Measurements from ENCODE around the gene LRP8.
"Not testable (repeated sequence)": the region's sequence is repeated elsewhere in the genome, so short reads cannot be mapped to it uniquely, and the experiment has no call there.

The LRP8 gene

DNA sequence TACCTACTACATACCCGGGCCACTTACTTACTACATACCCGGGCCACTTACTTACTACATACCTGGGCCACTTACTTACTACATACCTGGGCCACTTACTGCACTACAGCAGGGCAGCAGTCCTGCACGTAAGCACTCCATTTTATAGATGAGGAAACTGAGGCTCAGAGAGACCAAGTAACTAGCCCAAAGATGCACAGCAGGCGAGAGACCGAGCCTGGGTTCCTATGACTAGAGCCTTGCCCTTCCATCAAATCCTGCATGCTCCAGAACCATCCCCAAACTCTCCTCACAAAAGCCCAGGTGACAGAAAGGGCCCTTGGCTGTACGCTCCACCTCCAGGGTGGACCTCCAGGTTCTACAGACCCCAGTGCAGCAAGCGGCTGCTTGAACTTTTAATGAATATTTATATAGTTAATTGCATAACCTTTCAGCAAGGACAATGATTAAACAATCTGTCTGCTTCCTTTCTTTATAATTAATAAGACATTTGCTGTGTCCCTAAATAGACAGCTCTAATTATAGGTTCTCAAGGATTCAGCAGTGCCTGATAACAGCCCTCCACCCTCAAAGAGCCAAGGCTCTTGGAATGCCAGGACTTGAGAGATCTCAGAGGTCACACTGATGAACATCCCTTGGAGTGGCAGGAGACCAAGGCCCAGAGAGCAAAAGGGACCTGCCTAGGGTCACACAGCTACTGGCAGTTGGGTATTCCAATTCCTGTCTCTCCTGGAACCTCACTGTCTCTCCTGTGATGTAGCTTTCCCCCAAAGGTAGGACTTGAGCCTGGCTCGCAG lies 43.4 kb downstream of the LRP8 start:
- no peaks in the 10 kb centered on the region for H3K4me1 ChIP-seq (ENCODE audit: control insufficient read depth in 1 of 2, insufficient read depth in 2 of 2, low read length in 2 of 2)
- no peaks in the 10 kb centered on the region for H3K9me3 ChIP-seq (ENCODE audit: control insufficient read depth in 1 of 2, low read length in 2 of 2)
- H3K27me3 ChIP-seq (ENCODE audit: low read depth, low read length), result no peaks in the 10 kb centered on the region
- no peak overlapping the region for H3K4me3 ChIP-seq (ENCODE audit: low read depth in 1 of 2, low read length in 2 of 2)
- no peak overlapping the region for H3K27ac ChIP-seq (ENCODE audit: low read length)
- no peaks in the 10 kb centered on the region for H3K36me3 ChIP-seq (ENCODE audit: control insufficient read depth in 1 of 2, insufficient read depth in 2 of 2, low read length in 2 of 2)

DNA sequence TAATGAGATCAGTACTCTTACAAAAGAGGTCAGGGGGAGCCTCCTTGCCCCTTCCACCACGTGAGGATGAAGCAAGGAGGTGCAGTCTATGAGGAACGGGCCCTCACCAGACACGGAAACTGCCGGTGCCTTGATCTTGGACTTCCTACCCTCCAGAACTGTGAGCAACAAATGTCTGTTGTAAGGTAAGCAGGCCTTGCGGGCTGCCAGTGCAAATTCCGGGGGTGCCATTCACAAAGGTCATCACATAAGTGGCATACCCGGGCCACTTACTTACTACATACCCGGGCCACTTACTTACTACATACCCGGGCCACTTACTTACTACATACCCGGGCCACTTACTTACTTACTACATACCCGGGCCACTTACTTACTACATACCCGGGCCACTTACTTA lies 44.7 kb downstream of the LRP8 start:
- H3K9me3 ChIP-seq (ENCODE audit: control insufficient read depth in 1 of 2, low read length in 2 of 2); H3K27ac ChIP-seq (ENCODE audit: low read length); H3K4me3 ChIP-seq (ENCODE audit: low read depth in 1 of 2, low read length in 2 of 2); H3K27me3 ChIP-seq (ENCODE audit: low read depth, low read length); H3K36me3 ChIP-seq (ENCODE audit: control insufficient read depth in 1 of 2, insufficient read depth in 2 of 2, low read length in 2 of 2); H3K4me1 ChIP-seq (ENCODE audit: control insufficient read depth in 1 of 2, insufficient read depth in 2 of 2, low read length in 2 of 2): not testable (repeated sequence)

DNA sequence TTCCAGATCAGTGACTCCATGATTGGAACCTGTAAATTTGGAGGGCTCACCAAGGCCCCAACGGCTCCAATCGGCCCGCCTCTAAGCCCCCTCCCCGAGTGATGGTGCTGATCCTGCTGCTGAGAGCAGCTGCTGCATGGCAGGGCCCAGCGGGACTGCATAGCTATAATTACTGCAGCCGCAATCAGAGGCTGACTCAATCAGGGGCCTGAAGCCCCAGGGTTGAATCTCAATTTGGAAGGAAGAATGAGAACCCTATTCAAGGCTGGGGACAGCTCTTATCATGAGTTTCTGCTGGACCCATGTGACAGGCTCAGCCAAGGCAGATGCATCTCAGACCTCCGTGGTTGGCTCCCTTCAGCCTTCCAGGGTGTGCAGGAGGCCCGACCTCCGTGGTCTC lies 46.7 kb downstream of the LRP8 start:
- Histone ChIP-seq H3K4me3 (ENCODE audit: low read depth in 1 of 2, low read length in 2 of 2) (no peak overlapping the region), H3K36me3 (ENCODE audit: control insufficient read depth in 1 of 2, insufficient read depth in 2 of 2, low read length in 2 of 2) (no peaks in the 10 kb centered on the region), H3K9me3 (ENCODE audit: control insufficient read depth in 1 of 2, low read length in 2 of 2) (no peaks in the 10 kb centered on the region)

DNA sequence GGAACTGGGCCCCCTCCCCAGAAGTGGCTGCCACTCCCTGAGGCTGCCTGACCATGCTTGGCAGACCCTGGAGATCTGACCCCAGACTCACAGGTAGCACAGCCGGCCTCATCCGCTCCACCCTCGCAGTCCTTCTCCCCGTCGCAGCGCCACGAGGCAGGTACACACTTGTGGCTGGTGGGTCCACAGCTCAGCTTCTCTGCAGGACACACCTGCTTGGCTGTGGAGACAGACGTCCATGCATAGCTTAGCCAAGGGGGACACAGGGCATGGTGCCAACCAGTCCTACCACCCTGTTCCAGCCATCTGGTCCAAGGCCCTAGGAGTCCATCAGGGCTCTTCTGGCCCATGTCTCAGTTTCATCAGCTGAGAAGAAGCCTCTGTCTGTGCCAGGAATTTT lies 47.4 kb downstream of the LRP8 start:
- H3K9me3 ChIP-seq (ENCODE audit: control insufficient read depth in 1 of 2, low read length in 2 of 2), result no peaks in the 10 kb centered on the region
- H3K36me3 ChIP-seq (ENCODE audit: control insufficient read depth in 1 of 2, insufficient read depth in 2 of 2, low read length in 2 of 2), result no peaks in the 10 kb centered on the region
- no peak overlapping the region for H3K27ac ChIP-seq (ENCODE audit: low read length)
- H3K4me1 ChIP-seq (ENCODE audit: control insufficient read depth in 1 of 2, insufficient read depth in 2 of 2, low read length in 2 of 2), result no peaks in the 10 kb centered on the region
- no peaks in the 10 kb centered on the region for H3K27me3 ChIP-seq (ENCODE audit: low read depth, low read length)
- no peak overlapping the region for H3K4me3 ChIP-seq (ENCODE audit: low read depth in 1 of 2, low read length in 2 of 2)

More for the DNA sequence above, 46.7 kb downstream of the LRP8 start:
- Histone ChIP-seq H3K27me3 (ENCODE audit: low read depth, low read length) (no peaks in the 10 kb centered on the region), H3K4me1 (ENCODE audit: control insufficient read depth in 1 of 2, insufficient read depth in 2 of 2, low read length in 2 of 2) (no peaks in the 10 kb centered on the region), H3K27ac (ENCODE audit: low read length) (no peak overlapping the region)

DNA sequence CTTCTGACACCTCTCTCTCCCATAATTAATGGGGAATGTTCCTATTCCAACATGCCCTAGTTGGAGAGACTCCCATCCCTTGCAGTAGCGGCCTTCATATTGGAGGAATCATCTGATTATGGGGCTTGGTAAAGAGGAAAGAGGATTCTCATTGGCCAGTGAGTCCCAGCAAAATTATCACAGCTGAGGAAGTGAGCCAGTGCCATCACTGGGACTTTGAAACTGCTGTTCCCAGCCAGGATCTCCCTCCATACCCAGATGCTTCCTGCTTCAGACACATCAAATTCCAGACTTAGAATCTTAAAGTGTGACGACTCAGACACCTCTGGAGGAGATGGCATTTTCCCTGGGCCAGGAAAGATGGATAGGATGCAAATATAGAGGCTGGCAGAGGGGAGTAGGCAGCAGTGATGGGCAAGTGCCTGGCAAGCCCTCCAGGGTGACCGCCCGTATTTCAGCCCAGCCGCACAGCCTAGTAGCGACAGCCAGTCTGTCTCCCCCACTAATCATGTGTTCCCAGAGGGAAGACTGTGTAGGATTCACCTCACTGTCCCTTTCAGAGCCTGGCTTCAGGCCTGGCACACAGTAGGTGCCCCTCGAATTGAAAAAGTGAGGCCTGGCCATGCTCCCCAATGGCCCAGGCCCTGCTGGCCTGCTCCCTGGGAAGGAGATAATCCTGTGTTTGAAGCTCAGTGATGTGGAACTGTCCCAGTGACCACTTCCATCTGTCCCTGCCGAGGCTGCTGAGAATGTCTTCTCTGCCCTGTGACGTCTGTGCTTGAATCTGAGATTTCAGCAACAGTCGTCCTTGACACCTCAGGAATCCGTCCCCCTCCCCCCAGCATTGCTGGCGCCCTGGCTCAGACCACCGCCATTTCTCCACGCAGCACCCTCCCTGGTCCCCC lies 48.3 kb downstream of the LRP8 start:
- no peak overlapping the region for H3K4me3 ChIP-seq (ENCODE audit: low read depth in 1 of 2, low read length in 2 of 2)
- H3K36me3 ChIP-seq (ENCODE audit: control insufficient read depth in 1 of 2, insufficient read depth in 2 of 2, low read length in 2 of 2), result no peaks in the 10 kb centered on the region
- H3K4me1 ChIP-seq (ENCODE audit: control insufficient read depth in 1 of 2, insufficient read depth in 2 of 2, low read length in 2 of 2), result no peaks in the 10 kb centered on the region
- H3K27ac ChIP-seq (ENCODE audit: low read length), result no peak overlapping the region
- no peaks in the 10 kb centered on the region for H3K27me3 ChIP-seq (ENCODE audit: low read depth, low read length)
- H3K9me3 ChIP-seq (ENCODE audit: control insufficient read depth in 1 of 2, low read length in 2 of 2), result no peaks in the 10 kb centered on the region

DNA sequence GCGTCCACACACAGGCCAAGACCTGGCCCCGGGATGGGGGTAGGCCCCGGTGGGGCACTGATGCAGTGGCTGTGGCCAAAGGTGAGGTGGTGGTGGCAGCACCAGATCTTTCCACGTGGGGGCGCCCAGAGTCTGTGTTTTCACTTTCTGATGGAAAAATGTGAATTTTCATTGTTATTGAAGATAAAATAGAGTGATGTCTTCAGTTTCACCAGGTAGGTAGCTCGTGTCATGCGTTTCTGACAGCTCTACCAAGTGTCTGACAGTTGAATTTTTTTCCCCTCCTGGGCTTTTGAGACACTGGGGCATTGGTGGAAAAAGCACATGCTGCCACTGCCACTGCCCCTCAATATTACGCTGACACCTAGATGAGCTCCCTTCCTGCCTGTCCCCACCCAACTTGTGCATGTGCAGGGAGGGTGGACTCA lies 49.6 kb downstream of the LRP8 start:
- no peak overlapping the region for H3K4me3 ChIP-seq (ENCODE audit: low read depth in 1 of 2, low read length in 2 of 2)
- H3K4me1 ChIP-seq (ENCODE audit: control insufficient read depth in 1 of 2, insufficient read depth in 2 of 2, low read length in 2 of 2), result no peaks in the 10 kb centered on the region
- H3K27ac ChIP-seq (ENCODE audit: low read length), result no peak overlapping the region
- no peaks in the 10 kb centered on the region for H3K27me3 ChIP-seq (ENCODE audit: low read depth, low read length)
- no peaks in the 10 kb centered on the region for H3K9me3 ChIP-seq (ENCODE audit: control insufficient read depth in 1 of 2, low read length in 2 of 2)
- H3K36me3 ChIP-seq (ENCODE audit: control insufficient read depth in 1 of 2, insufficient read depth in 2 of 2, low read length in 2 of 2), result no peaks in the 10 kb centered on the region

DNA sequence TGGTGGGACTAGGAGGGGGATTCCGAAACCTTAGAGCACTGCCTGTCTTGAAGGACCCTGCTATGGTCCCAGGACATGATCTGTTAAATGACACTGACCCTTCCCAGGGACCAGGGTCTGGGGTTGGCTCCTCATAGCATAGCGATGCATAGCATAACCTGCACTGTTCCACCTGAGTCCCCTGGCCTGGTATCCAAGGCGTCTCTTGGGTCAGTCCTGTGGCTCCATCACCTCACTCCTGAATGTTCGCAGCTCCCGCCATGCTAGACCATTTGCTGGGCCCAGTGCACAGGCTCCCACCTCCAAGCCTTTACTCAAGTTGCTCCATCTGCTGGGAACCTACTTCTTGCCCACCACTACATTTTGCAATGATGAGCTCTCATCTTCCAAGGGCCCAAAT lies 50.5 kb downstream of the LRP8 start:
- H3K27me3 ChIP-seq (ENCODE audit: low read depth, low read length), result no peaks in the 10 kb centered on the region
- no peaks in the 10 kb centered on the region for H3K9me3 ChIP-seq (ENCODE audit: control insufficient read depth in 1 of 2, low read length in 2 of 2)
- H3K4me3 ChIP-seq (ENCODE audit: low read depth in 1 of 2, low read length in 2 of 2), result no peak overlapping the region
- no peak overlapping the region for H3K27ac ChIP-seq (ENCODE audit: low read length)
- no peaks in the 10 kb centered on the region for H3K4me1 ChIP-seq (ENCODE audit: control insufficient read depth in 1 of 2, insufficient read depth in 2 of 2, low read length in 2 of 2)
- no peaks in the 10 kb centered on the region for H3K36me3 ChIP-seq (ENCODE audit: control insufficient read depth in 1 of 2, insufficient read depth in 2 of 2, low read length in 2 of 2)

DNA sequence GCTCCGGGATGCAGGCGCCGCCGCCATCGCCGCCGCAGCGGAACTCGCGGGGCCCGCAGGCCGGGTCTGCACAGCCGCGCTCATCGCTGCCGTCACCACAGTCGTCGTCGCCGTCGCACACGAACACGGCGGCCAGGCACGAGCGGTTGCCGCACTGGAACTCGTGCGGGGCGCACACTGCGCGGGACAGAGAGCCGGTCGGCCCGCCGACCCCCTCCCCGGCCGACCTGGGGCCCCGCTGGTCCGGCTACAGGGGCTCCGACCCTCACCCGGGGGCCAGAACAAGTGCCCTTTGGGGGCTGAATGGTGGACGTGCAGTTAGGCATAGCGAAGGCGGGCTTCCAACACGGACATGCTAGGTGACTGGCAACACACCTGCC lies 51.0 kb downstream of the LRP8 start:
- H3K4me1 ChIP-seq (ENCODE audit: control insufficient read depth in 1 of 2, insufficient read depth in 2 of 2, low read length in 2 of 2), result no peaks in the 10 kb centered on the region
- H3K4me3 ChIP-seq (ENCODE audit: low read depth in 1 of 2, low read length in 2 of 2), result no peak overlapping the region
- H3K9me3 ChIP-seq (ENCODE audit: control insufficient read depth in 1 of 2, low read length in 2 of 2), result no peaks in the 10 kb centered on the region
- H3K27ac ChIP-seq (ENCODE audit: low read length), result no peak overlapping the region
- no peaks in the 10 kb centered on the region for H3K36me3 ChIP-seq (ENCODE audit: control insufficient read depth in 1 of 2, insufficient read depth in 2 of 2, low read length in 2 of 2)
- H3K27me3 ChIP-seq (ENCODE audit: low read depth, low read length), result no peaks in the 10 kb centered on the region

DNA sequence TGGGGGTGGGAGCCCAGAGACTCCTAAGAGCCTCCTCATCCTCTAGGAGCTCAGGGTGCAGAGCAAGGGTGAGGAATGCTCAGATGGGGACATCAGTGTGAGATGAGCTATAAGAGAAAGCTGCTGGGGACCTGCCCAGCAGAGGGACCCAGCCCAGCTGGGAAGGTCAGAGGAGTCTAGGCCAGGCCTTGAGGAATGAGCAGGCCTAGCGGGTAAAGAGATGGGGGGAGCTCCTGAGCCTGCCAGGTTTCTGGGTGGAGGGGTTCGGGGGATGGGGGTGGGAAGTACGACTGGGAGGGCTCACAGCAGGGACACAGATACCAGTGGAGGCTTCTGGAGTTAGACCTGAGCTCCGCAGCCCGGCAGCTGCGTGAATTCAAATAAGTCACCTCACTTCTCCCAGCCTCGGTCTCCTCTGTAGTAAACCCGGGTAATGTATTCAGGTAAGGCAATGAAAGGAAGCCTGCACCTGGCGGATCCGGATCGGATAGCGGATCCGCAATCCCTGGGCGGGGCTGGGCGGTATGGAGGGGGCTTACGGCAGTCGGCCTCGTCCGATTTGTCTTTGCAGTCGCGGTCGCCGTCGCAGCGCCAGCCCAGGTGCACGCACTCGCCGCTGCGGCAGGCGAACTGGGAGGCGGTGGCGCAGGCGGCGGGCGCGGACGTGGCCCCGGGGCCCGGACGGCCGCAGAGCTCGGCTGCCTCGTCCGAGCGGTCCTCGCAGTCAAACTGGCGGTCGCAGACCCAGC lies 51.5 kb downstream of the LRP8 start:
- Histone ChIP-seq H3K4me3 (ENCODE audit: low read depth in 1 of 2, low read length in 2 of 2) (no peak overlapping the region), H3K9me3 (ENCODE audit: control insufficient read depth in 1 of 2, low read length in 2 of 2) (no peaks in the 10 kb centered on the region), H3K27me3 (ENCODE audit: low read depth, low read length) (no peaks in the 10 kb centered on the region), H3K4me1 (ENCODE audit: control insufficient read depth in 1 of 2, insufficient read depth in 2 of 2, low read length in 2 of 2) (no peaks in the 10 kb centered on the region), H3K27ac (ENCODE audit: low read length) (no peak overlapping the region), H3K36me3 (ENCODE audit: control insufficient read depth in 1 of 2, insufficient read depth in 2 of 2, low read length in 2 of 2) (no peaks in the 10 kb centered on the region)

DNA sequence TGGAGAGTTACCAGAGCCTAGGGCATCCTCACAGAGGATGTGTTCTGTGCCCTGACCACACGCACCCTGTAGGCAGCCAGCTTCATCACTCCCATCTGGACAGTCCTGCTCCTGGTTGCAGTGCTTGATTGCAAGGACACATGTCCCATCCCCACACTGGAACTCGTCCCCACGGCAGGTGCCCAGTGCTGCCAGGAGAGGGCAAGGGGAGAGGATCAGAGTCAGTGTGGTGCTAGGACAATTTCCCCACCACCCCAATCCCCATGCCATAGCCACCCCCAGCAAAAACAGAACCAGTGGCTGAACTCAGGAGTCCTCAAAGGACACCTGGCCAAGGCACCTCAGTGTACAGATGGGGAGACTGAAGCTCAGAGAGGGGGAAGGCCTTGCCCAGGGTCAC lies 52.3 kb downstream of the LRP8 start:
- no peaks in the 10 kb centered on the region for H3K4me1 ChIP-seq (ENCODE audit: control insufficient read depth in 1 of 2, insufficient read depth in 2 of 2, low read length in 2 of 2)
- no peak overlapping the region for H3K27ac ChIP-seq (ENCODE audit: low read length)
- no peaks in the 10 kb centered on the region for H3K36me3 ChIP-seq (ENCODE audit: control insufficient read depth in 1 of 2, insufficient read depth in 2 of 2, low read length in 2 of 2)
- H3K4me3 ChIP-seq (ENCODE audit: low read depth in 1 of 2, low read length in 2 of 2), result no peak overlapping the region
- H3K9me3 ChIP-seq (ENCODE audit: control insufficient read depth in 1 of 2, low read length in 2 of 2), result no peaks in the 10 kb centered on the region
- no peaks in the 10 kb centered on the region for H3K27me3 ChIP-seq (ENCODE audit: low read depth, low read length)

DNA sequence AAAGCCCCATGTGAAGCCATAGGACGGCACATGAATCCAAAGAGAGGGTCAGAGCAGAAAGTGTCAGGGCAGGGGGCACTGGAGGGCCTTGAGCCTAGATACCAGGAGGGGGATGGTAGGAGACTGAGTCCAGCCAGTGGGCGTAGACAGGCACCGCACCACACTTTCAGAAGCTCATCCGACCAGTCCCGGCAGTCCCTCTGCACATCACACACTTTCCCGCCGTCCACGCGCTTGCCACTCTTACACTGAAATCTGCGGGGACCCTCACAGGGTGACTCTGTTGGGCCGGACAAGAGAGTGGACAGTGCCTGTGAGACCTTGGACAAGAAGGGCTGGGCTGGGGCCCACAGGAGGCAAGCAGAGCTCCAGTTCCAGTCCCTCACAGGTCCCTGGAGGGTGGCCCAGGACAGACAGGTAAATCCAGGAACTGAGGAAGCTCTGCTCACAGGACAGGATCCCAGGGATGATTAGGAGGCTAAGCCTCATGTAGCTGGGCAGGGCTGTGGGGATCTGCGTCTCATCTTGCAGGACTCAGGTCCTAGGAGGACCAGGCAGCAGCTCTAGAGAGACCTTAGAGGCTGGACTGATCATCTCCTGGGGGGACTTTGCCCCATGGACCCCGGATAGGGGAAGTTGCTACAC lies 53.2 kb downstream of the LRP8 start:
- H3K27me3 ChIP-seq (ENCODE audit: low read depth, low read length), result no peaks in the 10 kb centered on the region
- no peak overlapping the region for H3K4me3 ChIP-seq (ENCODE audit: low read depth in 1 of 2, low read length in 2 of 2)
- H3K36me3 ChIP-seq (ENCODE audit: control insufficient read depth in 1 of 2, insufficient read depth in 2 of 2, low read length in 2 of 2), result no peaks in the 10 kb centered on the region
- H3K9me3 ChIP-seq (ENCODE audit: control insufficient read depth in 1 of 2, low read length in 2 of 2), result no peaks in the 10 kb centered on the region
- H3K4me1 ChIP-seq (ENCODE audit: control insufficient read depth in 1 of 2, insufficient read depth in 2 of 2, low read length in 2 of 2), result no peaks in the 10 kb centered on the region
- H3K27ac ChIP-seq (ENCODE audit: low read length), result no peak overlapping the region

Data from muscle layer of duodenum (tissue), 2 donors.